Activated T-helper 1 cell treated with anti-CD3 and anti-CD28 coated beads, Interleukin-12 subunit alpha, Interleukin-12 subunit beta, Interleukin-2, Interleukin-4 antibody, amounts not matched to agents 30 ng/mL and 10 ng/mL and 1 ng/mL, durations not matched to agents 14 hours and 24 hours and 36 hours (primary cell): ENCODE results near the gene CSRNP3. TPM values are rescaled to one million over a fixed set of nuclear protein-coding genes. Genes with fewer than 3 reads are reported as not detected.

Source experiments
- DNase-seq: peaks from one replicate; pipeline ENCODE4 v3.0.0; 2021; ENCODE audit warnings: low spot score
- H3K27ac Mint-ChIP-seq: one replicate; pipeline ENCODE4 v1.8.0; 2021; ENCODE audit warnings: mild to moderate bottlenecking, mixed read lengths
- H3K27me3 Mint-ChIP-seq: one replicate; pipeline ENCODE4 v1.8.0; 2022; ENCODE audit warnings: mild to moderate bottlenecking, moderate library complexity, mixed read lengths; ENCODE audit not compliant: insufficient read depth
- H3K36me3 Mint-ChIP-seq: one replicate; pipeline ENCODE4 v1.8.0; 2021; ENCODE audit warnings: low read depth, mixed read lengths
- H3K4me1 Mint-ChIP-seq: one replicate; pipeline ENCODE4 v1.8.0; 2021; ENCODE audit warnings: low read depth, mixed read lengths
- H3K4me3 Mint-ChIP-seq: one replicate; pipeline ENCODE4 v1.8.0; 2021; ENCODE audit warnings: mild to moderate bottlenecking, moderate library complexity, mixed read lengths
- H3K9me3 Mint-ChIP-seq: one replicate; pipeline ENCODE4 v1.8.0; 2021; ENCODE audit warnings: mixed read lengths
- intact Hi-C: fragments of 100-400 bp; cut with micrococcal nuclease; formaldehyde crosslinking; loops from one replicate; pipeline ENCODE4 v1.15.1; 2024
- total RNA-seq: library from RNA; stranded (reverse); gene quantifications from 2 replicates; pipeline ENCODE4 v1.2.3, GENCODE V29; 2022

Gene CSRNP3
- total RNA-seq, 1 donor from 2014 or later: not detected

DNA sequence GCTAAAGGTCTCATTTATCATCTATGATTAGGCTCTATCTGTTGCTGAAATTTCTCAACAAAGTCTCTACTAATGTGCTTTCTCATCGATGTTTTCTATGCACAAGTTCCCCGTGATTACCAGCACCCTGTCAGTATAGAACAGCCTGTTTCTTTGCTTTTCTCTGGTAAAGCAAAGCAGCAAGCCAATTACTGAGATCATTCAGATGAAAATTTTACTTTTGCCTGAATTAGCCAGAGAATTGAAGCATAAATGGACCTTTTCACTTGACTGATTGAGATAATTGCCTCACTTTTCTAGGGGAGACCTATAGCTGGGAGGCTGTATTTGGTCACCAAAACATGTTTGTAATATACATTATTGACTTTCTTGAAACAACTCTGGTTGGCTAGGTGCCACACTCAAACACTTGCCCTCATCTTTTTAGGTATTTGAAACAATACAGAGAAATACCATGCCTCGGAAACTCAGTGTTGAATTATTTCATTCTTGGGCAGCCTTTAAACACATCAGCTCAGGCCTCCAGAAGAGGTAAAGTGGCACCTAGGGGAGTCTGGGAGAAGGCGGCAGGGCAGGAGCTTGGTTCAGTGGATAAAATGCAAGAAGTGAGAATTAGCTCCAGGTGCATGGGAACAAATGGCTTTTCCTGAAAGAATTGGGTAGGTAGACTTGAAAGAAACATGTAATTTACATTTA, 228.4 kb downstream of the CSRNP3 start:
- H3K4me3 Mint-ChIP-seq: no peak overlapping the region
- H3K36me3 Mint-ChIP-seq: no peaks in the 10 kb centered on the region
- H3K27me3 Mint-ChIP-seq: peaks cover 5% of the 10 kb centered on the region
- intact Hi-C loops: no loop called here
- H3K4me1 Mint-ChIP-seq: no peaks in the 10 kb centered on the region
- DNase-seq: no peak
- no peaks in the 10 kb centered on the region for H3K9me3 Mint-ChIP-seq
- H3K27ac Mint-ChIP-seq: no peak overlapping the region

DNA sequence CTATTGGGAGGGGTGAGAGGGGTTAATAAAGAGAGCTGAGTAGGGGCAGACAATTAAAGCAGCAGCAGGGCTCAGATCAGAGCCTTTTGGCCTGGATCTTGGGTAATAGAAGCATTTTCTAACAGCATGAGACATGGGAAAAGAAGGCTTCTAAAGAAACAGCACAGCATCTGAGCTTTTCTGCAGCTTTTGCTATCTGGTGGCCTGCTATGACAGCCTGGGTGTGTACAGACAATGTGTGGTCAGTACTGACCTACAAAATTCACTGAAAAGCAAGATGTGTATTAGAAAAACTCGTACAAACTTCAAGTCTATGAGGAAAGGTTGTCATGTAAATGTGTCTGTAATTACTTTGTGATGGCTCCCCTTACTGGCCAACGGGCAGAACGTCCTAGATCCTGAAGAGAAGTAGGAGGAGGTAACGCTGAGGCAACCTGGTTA, 229.0 kb downstream of the CSRNP3 start:
- no peak overlapping the region for H3K4me3 Mint-ChIP-seq
- no peak for DNase-seq
- H3K36me3 Mint-ChIP-seq: no peaks in the 10 kb centered on the region
- no peaks in the 10 kb centered on the region for H3K4me1 Mint-ChIP-seq
- intact Hi-C loops: no loop called here
- H3K27ac Mint-ChIP-seq: no peak overlapping the region
- H3K27me3 Mint-ChIP-seq: peaks cover 5% of the 10 kb centered on the region
- H3K9me3 Mint-ChIP-seq: no peaks in the 10 kb centered on the region

GRCh38 chr2:165699946-165700345, 230.4 kb downstream of the CSRNP3 start:
- Mint-ChIP-seq H3K4me3 (no peak overlapping the region), H3K4me1 (no peaks in the 10 kb centered on the region), H3K9me3 (no peaks in the 10 kb centered on the region), H3K27ac (no peak overlapping the region), H3K27me3 (peaks cover 5% of the 10 kb centered on the region), H3K36me3 (no peaks in the 10 kb centered on the region)
- DNase-seq: no peak
- intact Hi-C loops: no loop called here

GRCh38 chr2:165700531-165700930, 231.0 kb downstream of the CSRNP3 start:
- no peaks in the 10 kb centered on the region for H3K4me1 Mint-ChIP-seq
- H3K27me3 Mint-ChIP-seq: peaks cover 5% of the 10 kb centered on the region
- no peaks in the 10 kb centered on the region for H3K36me3 Mint-ChIP-seq
- no peak for DNase-seq
- no peak overlapping the region for H3K4me3 Mint-ChIP-seq
- H3K9me3 Mint-ChIP-seq: no peaks in the 10 kb centered on the region
- intact Hi-C loops: no loop called here
- no peak overlapping the region for H3K27ac Mint-ChIP-seq

GRCh38 chr2:165701147-165701546, 231.6 kb downstream of the CSRNP3 start:
- H3K4me3 Mint-ChIP-seq: no peak overlapping the region
- no peaks in the 10 kb centered on the region for H3K36me3 Mint-ChIP-seq
- no peaks in the 10 kb centered on the region for H3K9me3 Mint-ChIP-seq
- peaks cover 5% of the 10 kb centered on the region for H3K27me3 Mint-ChIP-seq
- H3K27ac Mint-ChIP-seq: no peak overlapping the region
- DNase-seq: no peak
- intact Hi-C loops: no loop called here
- H3K4me1 Mint-ChIP-seq: no peaks in the 10 kb centered on the region

DNA sequence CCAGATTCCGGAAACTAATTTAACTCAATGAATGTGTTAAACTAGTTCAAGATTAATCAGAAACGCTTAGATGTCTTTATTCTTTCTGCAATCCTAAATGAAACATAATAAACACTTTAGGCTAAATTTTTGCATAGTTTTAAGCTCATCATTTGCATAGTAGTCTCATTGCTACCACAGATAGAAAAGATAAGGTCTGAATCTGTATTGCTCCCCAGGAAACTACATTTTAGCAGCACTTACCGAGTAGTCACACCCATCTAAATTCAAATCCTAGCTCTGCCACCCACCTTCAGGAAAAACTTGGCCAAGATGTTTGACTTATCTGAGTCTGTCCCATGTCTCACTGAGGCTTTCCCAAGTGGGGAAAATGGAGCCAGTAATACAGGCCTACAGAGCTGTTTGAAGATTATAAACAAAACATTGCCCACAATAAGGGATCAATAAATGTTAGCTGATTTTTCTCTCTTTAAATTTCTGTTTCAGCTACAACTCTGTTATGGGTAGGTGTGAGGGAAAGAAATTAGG, 237.5 kb downstream of the CSRNP3 start:
- intact Hi-C loops: no loop called here
- Mint-ChIP-seq H3K36me3 (no peaks in the 10 kb centered on the region), H3K4me1 (no peaks in the 10 kb centered on the region), H3K4me3 (no peak overlapping the region), H3K27me3 (no peaks in the 10 kb centered on the region), H3K9me3 (no peaks in the 10 kb centered on the region), H3K27ac (no peak overlapping the region)
- no peak for DNase-seq

DNA sequence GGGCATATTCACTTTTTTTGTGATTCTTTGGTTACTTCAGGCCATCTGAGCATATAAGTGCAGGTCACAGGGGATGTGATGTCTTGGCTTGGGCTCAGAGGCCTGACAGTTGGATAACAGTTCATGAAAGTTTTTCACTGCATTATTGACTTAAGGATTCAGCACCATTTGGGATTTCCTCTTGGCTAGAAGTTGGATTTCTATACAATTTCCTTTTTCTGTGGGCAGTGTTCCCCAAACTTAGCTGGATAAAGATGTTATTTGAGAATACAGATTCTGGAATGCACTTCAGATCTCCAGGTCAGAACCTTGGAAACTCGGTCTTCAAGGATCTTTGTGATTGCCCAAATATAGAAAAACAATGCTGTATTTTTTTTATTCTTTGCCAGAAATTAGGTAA, 246.6 kb downstream of the CSRNP3 start:
- Mint-ChIP-seq H3K27me3 (peaks cover 4% of the 10 kb centered on the region), H3K4me3 (no peak overlapping the region), H3K36me3 (no peaks in the 10 kb centered on the region)

DNA sequence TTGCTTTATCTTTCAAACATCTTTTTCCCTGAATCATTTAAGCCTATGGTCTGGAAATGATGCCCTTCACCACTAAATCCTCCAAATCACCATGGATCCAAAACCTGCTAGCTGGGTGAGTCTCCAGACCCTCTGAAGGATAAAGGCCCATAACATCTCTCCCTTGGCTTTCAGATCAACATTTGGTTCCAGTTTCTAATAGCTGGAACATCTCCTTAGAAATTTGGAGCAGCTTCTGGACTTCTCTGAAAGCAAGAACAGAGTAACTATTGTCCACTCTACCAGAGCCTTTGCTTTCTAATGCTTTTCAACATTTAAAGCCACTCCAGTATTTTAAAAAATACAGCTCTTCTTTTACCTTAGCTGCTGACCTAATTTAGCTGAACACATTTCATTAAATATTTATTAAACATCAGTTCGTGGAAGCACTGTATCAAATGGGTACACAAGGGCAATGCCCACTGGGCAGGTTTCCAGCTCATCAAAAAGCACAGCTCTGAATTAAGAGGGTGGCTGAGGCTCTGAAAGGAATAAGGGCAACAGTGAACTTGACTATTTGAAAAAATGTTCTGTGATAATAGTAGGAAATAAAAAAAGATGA, 249.2 kb downstream of the CSRNP3 start:
- no peak overlapping the region for H3K4me3 Mint-ChIP-seq
- H3K9me3 Mint-ChIP-seq: no peaks in the 10 kb centered on the region
- intact Hi-C loops: no loop called here
- H3K4me1 Mint-ChIP-seq: no peaks in the 10 kb centered on the region
- no peak for DNase-seq
- no peaks in the 10 kb centered on the region for H3K36me3 Mint-ChIP-seq
- H3K27me3 Mint-ChIP-seq: peaks cover 5% of the 10 kb centered on the region
- no peak overlapping the region for H3K27ac Mint-ChIP-seq

More for the DNA sequence above, 246.6 kb downstream of the CSRNP3 start:
- intact Hi-C loops: no loop called here
- Mint-ChIP-seq H3K9me3 (no peaks in the 10 kb centered on the region), H3K27ac (no peak overlapping the region), H3K4me1 (no peaks in the 10 kb centered on the region)
- DNase-seq: no peak

GRCh38 chr2:165720511-165720910, 251.0 kb downstream of the CSRNP3 start:
- no peak for DNase-seq
- H3K27me3 Mint-ChIP-seq: peaks cover 5% of the 10 kb centered on the region
- no peak overlapping the region for H3K4me3 Mint-ChIP-seq
- H3K27ac Mint-ChIP-seq: no peak overlapping the region
- H3K9me3 Mint-ChIP-seq: no peaks in the 10 kb centered on the region
- intact Hi-C loops: no loop called here
- no peaks in the 10 kb centered on the region for H3K36me3 Mint-ChIP-seq
- no peaks in the 10 kb centered on the region for H3K4me1 Mint-ChIP-seq

DNA sequence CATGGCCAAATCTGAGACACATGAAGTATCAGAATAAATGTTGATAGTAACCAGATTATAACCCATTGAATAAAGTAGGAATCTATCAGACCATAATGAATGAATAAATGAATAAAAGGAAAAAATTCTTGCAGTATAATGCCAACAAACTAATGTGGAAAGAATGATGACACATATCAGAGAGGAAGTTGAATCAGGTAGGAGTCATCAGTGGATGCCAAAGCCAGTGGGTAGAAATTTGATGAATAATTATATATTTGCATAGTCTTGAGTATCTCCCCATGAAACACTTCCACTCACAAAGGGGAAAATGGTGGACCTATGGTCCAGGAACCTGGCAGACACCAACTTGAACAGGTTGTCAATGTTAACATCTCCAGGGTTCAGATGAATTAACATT, 255.9 kb downstream of the CSRNP3 start:
- intact Hi-C loops: no loop called here
- Mint-ChIP-seq H3K9me3 (no peaks in the 10 kb centered on the region), H3K4me1 (no peaks in the 10 kb centered on the region), H3K27ac (no peak overlapping the region), H3K4me3 (no peak overlapping the region), H3K36me3 (no peaks in the 10 kb centered on the region), H3K27me3 (peaks cover 5% of the 10 kb centered on the region)
- no peak for DNase-seq

Other genes with a start within 250 kb of the CSRNP3 start
- gene SCN2A, start 230.3 kb upstream of the CSRNP3 start, total RNA-seq: not detected in 2 replicates